Uterus (tissue), 2 donors: Measurements from ENCODE around the gene KCNMB2.

Source experiments
- CTCF ChIP-seq, 4 experiments: fragments of 200-600 bp in 2 of 4; fragments of 450-650 bp in 2 of 4; sonication (generic) in 2 of 4; IDR thresholded peaks; one replicate each; pipeline ENCODE4 v1.5.1; 2016 to 2019; ENCODE audit warnings: antibody characterized with exemption in 4 of 4, mild to moderate bottlenecking in 2 of 4, moderate library complexity in 1 of 4
- POLR2A ChIP-seq, 2 donors: fragments of 450-650 bp; IDR thresholded peaks; one replicate each; pipeline ENCODE4 v1.6.1; 2016; ENCODE audit warnings: antibody characterized with exemption in 2 of 2, mild to moderate bottlenecking in 1 of 2, moderate library complexity in 1 of 2

GRCh38 chr3:178586076-178586475 is 49.8 kb downstream of the KCNMB2 start:
- TF ChIP-seq CTCF (IDR thresholded peaks at IDR 0.05) (no peak), POLR2A (IDR thresholded peaks at IDR 0.05) (no peak)
